GM18873 (cell line): ENCODE measurements around the gene ZSCAN21.

ENCODE experiments used
- ATAC-seq: cut with Tn5 transposase; IDR thresholded peaks from one replicate; pipeline ENCODE4 v1.9.1; 2021; ENCODE audit warnings: mild to moderate bottlenecking, moderate library complexity, moderate number of reproducible peaks; ENCODE audit not compliant: unreplicated experiment, low FRiP score

Gene ZSCAN21

GRCh38 chr7:100024020-100024619, 25.5 kb upstream of the ZSCAN21 start:
- ATAC-seq, result no peak

- ATAC-seq, result no peak
Observed at GRCh38 chr7:100027197-100027596, 22.4 kb upstream of the ZSCAN21 start.

DNA sequence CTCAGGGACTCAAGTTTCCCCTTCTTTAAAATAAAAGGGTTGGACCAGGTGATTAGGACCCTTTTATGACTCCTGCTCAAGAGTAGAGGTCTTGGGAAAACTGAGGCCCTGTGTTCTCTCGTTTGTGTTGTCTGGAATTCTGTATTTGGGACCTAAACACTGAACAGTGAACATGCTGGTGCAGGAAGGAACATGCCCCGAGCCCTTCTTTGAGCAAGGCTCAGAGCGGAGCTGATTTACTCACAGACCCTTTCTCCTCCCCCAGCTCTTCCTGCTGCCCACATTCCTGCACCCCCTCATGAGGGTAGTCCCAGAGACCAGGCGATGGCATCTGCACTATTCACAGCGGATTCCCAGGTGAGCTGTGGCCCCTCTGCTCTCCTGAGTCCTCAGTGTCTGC, 20.0 kb upstream of the ZSCAN21 start:
- no peak for ATAC-seq

DNA sequence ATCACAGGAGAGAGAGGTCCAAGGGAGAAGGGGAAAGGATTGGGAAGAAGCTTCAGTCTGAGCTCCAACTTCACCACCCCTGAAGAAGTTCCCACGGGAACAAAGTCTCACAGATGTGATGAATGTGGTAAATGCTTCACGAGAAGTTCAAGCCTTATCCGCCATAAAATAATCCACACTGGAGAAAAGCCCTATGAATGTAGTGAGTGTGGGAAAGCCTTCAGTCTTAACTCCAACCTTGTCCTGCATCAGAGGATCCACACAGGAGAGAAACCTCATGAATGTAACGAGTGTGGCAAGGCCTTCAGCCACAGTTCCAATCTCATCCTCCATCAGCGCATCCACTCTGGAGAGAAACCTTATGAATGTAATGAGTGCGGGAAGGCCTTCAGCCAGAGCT, 16.0 kb upstream of the ZSCAN21 start:
- no peak for ATAC-seq

- no peak for ATAC-seq
Observed at GRCh38 chr7:100034871-100035510, 14.6 kb upstream of the ZSCAN21 start.

DNA sequence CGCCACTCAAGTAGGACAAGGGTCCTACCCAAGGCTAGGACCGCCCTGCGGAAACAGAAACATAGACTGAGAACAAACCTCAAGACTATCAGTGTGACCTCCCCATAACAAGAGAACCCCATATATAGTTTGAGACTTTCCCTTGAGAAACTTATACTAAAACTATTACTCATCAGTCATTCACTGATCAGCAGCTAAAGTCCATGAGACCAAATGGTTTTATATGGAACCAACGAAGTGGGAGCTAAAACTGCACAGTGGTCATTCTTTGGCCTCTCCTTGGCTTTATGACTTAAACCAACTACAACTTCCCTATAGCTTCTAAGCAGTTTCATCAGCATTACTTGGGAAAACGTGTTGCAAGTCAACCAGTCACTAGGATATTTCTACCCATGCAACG, 13.7 kb upstream of the ZSCAN21 start:
- ATAC-seq, result no peak

- ATAC-seq, result no peak
Observed at GRCh38 chr7:100038326-100038725, 11.2 kb upstream of the ZSCAN21 start.

DNA sequence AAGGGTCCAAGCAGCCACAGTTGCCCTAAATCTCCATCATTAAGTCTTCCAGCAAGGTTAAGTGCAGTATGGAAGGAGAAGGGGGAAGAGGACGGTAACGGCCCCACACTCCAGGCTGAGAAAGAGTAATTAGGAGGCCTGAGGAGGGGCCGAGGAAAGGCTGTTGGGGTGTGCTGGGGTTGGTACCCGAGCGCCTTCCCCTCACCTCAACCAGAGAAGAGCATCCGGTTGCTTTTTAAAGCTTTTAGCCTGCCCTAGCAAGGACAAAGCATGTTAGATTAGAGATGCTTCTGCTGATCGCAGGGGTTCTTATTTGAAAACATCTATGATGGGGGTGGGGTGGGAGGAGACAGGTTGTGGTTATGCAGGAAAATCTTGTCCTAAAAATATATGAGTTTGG, 9.0 kb upstream of the ZSCAN21 start:
- ATAC-seq, result no peak

- ATAC-seq, result no peak
Observed at GRCh38 chr7:100044718-100045117, 4.9 kb upstream of the ZSCAN21 start.

DNA sequence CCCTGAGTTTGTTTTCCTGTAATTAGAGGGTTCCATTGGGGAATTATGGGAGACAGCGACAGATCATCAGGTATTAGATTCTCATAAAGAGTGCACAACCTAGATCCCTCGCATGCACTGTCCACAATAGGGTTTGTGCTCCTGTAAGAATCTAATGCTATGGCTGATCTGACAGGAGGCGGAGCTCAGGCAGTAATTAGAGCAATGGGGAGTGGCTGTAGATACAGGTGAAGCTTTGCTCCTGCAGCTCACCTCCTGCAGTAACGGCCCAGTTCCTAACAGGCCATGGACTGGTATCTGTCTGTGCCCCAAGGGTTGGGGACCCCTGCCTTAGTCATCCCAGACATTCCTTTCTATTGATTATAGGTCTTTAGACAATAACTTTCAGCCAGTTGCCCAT, 894 bp upstream of the ZSCAN21 start:
- ATAC-seq, result no peak

DNA sequence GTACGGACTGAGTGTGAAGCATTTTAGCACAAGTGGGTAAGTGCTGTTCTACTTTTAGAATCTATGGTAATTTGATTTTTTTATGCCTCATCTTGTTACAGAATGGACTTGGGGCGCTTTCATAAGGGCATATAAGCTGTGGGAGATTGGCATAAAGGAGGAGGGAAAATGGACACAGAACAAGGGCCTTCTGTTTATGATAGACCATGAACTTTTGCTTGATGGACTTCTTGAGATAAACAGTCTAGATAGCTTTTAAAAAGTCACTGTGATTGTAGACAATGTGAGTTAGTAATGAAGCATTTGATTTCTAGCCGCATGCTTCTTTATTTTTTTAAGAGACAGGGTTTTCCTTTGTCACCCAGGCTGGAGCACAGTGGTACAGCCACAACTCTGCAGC, 2.0 kb downstream of the ZSCAN21 start:
- ATAC-seq, result no peak

DNA sequence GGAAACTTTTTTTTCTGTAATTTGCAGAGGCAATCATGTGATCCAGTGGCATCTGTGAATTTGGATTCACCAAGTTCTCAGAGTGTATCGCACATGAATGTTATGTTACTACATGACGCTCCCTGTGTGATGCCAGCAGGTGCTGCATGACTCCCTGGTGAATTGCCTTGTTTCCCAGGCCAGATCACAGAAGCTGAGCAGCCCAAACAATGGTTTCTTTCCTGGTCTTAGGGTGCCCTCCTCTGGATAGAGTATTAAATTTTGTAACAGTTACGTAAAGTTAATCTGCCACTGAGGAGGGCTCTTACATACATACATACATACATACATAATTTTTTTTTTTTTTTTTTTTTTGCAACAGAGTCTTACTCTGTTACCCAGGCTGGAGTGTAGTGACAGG, 3.6 kb downstream of the ZSCAN21 start:
- ATAC-seq, result no peak

DNA sequence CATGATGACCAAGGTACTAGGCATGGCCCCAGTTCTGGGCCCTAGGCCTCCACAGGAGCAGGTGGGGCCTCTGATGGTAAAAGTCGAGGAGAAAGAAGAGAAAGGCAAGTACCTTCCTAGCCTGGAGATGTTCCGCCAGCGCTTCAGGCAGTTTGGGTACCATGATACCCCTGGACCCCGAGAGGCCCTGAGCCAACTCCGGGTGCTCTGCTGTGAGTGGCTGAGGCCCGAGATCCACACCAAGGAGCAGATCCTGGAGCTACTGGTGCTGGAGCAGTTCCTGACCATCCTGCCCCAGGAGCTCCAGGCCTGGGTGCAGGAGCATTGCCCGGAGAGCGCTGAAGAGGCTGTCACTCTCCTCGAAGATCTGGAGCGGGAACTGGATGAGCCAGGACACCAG, 7.4 kb downstream of the ZSCAN21 start:
- no peak for ATAC-seq

GRCh38 chr7:100059251-100059739, 9.7 kb downstream of the ZSCAN21 start:
- ATAC-seq, result no peak

DNA sequence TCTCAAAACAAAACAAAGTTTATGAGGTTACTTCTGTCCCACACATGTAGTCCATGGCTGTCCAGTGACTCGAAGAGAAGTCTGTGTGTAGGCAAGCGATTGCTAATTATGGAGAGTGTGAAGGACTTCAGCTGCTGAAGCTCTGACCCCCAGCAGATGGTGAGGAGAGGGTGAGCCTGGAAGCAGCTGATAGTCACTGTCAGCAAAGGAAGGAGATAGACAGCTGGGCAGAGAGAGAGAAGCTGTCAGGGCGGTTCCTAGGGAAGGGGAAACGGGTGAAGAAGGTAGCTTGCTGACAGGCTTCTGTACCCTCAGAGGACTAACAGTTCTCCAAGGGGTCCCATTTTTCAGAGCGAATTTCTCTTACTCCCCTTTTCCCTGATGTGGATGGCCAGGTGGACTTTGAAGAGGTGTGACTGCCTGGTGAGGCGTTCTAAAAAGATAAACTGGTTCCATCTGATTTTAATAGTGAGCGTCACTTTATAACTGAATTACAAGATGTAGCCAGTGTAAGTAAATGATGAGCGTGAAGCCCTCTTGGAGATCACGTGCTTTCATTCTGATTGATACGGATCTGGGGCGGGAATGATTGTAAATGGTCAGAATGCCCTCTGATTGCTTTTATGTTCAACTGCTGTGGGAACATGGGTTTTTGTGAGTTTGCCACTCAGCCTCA, 12.1 kb downstream of the ZSCAN21 start:
- ATAC-seq, result no peak

DNA sequence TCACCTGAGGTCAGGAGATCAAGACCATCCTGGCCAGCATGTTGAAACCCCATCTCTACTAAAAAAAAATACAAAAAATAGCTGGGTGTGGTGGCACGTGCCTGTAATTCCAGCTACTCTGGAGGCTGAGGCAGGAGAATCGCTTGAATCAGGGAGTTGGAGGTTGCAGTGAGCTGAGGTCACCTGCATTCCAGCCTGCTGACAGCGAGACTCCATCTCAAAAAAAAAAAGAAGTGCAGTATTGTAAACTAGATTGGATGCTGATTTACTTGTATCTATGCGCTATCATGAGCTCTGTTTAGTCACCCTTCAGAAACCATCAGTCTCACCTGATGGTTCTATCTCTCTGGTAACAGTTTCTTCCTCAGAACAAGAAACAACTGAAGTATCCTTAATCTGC, 13.8 kb downstream of the ZSCAN21 start:
- no peak for ATAC-seq

GRCh38 chr7:100064162-100064561, 14.6 kb downstream of the ZSCAN21 start:
- ATAC-seq, result no peak

DNA sequence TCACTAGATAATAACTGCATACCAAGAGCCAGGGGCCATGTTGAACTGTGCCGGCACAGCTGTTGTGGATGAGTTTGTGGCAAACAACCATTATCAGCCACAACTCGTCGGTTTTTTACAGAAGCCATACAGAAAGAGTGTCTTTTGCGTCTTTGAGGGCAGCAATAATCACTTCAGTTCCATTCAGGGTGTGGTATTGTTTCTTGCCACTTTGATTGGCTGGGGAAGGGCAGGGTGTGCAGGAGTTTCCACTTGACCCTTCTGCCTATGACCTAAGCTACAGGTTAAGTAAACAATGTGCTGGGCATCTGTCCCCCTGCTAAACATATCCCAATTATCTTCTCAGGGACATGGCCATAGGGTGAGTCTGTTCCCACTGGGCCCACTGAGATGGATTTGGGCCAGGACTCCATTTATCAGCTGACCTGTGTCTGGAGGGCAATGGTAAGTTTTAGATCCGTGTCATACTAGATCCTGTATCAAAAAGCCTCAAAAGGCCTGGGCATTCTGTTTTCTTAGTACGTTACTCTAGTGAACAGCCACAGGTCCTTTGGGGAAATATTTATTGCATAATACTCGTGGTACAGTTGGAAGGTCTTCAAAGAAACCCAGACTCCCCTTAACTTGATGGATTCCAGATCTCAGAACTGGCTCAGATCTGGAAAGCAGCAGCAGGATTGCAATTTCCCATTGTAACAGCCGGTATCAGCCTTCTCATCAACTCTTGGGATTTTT, 16.0 kb downstream of the ZSCAN21 start:
- no peak for ATAC-seq

- no peak for ATAC-seq
Observed at GRCh38 chr7:100066953-100067352, 17.4 kb downstream of the ZSCAN21 start.

DNA sequence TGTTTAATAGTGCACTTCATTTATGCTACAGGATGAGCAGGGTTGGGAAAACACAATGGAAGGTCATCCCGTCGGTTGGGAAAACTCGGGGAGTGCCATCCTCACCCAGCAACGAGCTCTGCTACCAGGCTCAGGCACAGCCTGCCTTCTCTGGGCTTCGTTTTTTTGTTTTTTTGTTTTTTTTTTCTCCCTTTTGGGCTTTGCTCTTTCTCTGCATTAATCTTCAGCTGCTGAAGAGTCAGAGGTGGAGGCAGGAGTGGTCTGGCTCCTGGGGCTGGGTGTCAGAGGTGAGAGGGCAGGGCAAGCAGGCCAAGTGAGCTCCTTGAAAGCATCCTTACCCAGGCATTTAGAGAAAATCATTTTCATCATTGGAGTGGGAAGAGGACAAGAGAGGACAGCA, 20.4 kb downstream of the ZSCAN21 start:
- ATAC-seq, result no peak

DNA sequence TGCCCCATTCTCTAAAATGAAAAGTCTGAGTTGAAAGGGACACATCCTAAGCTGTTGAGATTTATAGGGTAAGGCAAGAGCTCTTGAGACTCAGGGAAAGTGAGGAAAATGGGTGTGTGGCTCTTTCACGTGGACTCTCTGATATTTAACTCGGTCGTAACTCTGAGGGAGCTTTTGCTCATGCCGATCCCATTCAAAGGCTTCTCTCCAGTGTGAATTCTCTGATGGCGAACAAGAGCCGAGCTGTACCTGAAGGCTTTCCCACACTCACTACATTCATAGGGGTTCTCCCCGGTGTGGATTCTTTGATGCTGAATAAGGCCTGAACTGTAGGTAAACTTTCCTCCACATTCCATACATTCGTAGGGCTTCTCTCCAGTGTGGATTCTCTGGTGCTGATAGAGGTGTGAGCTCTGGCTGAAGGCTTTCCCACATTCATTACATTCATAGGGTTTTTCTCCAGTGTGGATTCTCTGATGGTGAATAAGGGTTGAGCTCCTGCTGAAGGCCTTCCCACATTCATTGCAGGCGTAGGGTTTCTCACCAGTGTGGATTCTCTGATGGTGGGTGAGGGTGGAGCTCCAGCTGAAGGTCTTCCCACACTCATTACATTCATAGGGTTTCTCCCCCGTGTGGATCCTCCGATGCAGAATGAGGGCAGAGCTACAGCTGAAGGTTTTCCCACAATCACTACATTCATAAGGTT, 21.6 kb downstream of the ZSCAN21 start:
- no peak for ATAC-seq
